Measurements from ENCODE around the gene MAGEB3.

MAGEB3 gene

DNA sequence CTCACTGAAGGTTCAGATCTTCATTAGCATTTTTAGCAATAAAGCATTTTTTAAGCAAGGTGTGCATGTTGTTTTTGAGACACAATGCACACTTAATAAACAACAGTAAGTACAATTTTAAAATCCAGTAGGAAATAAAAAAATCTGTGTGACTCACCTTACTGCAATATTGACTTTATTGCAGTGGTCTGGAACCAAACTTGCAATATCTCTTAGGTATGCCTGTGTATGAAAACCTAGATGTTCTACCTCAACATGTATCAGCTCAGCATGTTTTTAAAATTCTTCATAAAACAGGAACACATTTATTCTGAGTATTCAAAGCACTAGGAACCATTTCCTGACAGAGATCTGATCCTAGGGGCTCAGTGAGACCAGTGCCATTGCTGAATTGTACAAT lies 52.1 kb downstream of the MAGEB3 start:
- Histone ChIP-seq H3K36me3 (ENCODE audit: control insufficient read depth, insufficient read depth, low read length) (no peaks in the 10 kb centered on the region), H3K27me3 (ENCODE audit: control insufficient read depth, insufficient read depth, low read length) (no peaks in the 10 kb centered on the region), H3K9me3 (ENCODE audit: control insufficient read depth, low read length) (no peaks in the 10 kb centered on the region), H3K4me1 (ENCODE audit: control insufficient read depth, insufficient read depth, low read length) (peaks cover 9% of the 10 kb centered on the region), H3K4me3 (ENCODE audit: low read length) (no peak overlapping the region), H3K9ac (ENCODE audit: low read length) (no peak overlapping the region)

DNA sequence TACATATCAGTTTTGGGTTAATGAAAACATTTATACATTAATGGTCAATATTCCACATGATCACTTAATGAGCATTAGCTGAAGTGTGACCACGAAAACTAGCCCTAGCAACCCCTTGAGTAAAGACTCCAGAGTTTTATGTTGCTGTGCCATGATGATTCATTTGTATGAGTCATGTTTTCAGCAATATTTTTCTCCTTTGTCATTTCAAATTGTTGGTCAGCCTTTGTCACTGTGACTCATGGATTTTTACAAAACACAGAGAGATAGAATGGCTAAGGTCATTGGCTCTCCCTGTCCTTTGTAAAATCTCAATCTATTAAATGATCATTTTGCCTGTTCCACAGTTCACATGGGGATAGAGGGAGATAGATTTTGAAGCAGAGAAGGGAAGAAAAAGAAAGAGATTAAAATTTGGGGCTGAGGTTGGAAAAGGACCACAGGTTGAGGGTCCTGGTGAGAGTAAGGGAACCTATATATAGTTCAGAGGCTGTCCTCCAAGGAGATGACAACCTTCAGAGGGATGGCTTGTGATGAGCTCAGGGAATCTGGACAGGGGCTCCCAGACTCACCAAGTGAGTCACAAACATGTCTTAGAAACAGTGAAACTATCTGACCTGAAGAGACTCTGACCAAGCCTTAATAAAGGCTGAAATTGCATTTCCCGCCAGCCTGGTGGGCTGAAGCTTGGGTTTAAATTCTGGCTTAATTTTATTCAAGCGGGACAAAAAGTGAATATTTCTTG lies 53.2 kb downstream of the MAGEB3 start:
- no peaks in the 10 kb centered on the region for H3K27me3 ChIP-seq (ENCODE audit: control insufficient read depth, insufficient read depth, low read length)
- H3K36me3 ChIP-seq (ENCODE audit: control insufficient read depth, insufficient read depth, low read length): no peaks in the 10 kb centered on the region
- H3K9ac ChIP-seq (ENCODE audit: low read length): no peak overlapping the region
- H3K4me1 ChIP-seq (ENCODE audit: control insufficient read depth, insufficient read depth, low read length): peaks cover 9% of the 10 kb centered on the region
- no peaks in the 10 kb centered on the region for H3K9me3 ChIP-seq (ENCODE audit: control insufficient read depth, low read length)
- no peak overlapping the region for H3K4me3 ChIP-seq (ENCODE audit: low read length)
